NCI-H2227 (cell line): Measurements from ENCODE around the gene DAB1.

Experiments
- DNase-seq: peaks from one replicate; lab custom pipeline; 2025; ENCODE audit not compliant: unreplicated experiment; lab: John Stamatoyannopoulos, UW

Gene DAB1

DNA sequence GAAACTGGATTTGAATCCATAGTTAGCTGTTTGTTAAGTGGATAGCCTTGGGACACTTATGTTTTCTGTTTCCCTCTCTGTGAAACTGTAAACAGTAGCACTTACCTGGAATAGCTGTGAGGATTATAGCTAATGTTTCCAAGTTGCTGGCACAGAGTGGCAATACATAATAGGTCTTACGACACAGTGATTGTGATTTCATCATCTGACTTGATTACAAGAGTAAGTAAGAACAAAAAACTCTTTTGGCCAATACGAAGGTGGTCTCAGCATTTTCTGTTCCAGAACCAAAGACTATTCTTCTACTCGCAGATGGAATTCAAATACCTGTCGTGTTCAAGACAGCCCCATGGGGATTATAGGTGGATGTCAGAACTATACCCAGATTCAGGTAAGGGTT is 460.2 kb downstream of the DAB1 start:
- DNase-seq = no peak

DNA sequence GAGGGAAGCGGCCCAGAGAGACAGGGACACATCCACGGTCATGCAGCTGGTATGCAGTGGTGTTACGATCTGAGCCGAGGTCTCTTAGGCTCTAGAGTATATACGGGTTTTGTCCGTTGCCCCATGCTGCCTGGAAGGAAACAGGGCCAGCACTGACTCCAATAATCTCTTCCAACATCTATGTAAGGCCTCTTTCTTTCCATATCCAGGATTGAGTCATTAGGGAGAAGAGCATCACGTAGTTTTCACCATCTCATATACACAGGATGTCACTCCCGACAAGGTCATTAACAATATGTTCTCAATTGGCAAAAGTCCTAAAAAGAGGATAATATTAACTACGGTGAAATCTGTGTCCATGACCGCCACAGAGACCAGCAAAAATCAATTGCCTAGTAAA is 462.4 kb downstream of the DAB1 start:
- no peak for DNase-seq

DNA sequence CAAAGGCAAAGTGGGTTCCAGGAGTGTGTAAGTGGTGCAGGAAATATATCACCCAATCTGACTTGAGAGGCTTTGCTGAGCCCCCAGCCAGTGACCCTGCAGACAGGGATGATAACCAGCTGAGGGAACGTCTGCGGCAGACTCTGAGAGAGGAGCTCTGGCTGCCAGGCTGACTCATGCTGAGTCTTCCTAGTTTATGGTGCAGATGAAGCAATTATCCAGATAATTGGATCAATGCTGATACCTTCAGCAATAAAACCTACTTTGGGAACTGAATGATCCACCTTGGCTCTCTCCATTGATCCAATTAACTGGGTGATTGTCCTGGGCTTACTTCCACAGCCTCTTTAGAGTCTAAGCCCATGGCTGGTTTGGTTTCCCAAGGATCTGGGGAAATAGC is 465.3 kb downstream of the DAB1 start:
- DNase-seq = peak; percentile 20

DNA sequence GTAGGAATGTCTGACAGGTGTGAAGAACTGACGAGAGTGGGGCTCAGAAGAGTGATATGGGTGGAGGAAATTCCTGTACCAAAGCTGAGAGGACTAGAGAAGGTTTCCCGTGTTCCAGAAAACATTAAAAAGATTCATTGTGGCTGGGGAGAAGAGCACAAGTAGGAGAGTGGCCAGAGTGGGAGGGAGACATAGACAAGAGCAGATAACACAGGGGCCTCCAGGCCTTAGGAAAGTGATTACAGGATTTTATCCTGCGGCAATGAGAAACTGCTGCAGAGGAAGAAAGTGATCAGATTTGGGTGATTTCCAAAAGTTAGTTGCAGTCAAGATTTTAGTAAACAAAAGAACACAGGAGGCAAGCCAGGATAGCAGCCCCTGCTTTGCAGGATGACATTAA is 465.9 kb downstream of the DAB1 start:
- DNase-seq = no peak

DNA sequence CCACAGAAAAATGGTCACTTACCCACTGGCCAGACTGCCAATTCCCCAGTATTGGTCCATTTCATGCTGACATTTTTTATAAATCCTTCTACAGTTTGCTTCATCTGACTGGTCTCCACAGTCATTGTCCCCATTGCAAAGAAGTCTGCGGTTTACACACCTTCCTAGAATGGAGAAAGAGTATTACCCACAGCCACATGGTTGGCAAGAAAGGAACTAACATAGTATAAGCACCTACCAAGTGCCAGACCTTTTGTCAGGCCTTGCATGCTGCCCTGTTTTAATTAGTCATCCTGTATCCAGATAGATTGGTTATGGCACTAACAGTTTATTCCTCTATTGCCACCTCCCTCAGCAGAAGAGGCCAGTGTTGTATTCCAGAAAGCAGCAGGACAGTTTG is 469.2 kb downstream of the DAB1 start:
- DNase-seq = no peak

DNA sequence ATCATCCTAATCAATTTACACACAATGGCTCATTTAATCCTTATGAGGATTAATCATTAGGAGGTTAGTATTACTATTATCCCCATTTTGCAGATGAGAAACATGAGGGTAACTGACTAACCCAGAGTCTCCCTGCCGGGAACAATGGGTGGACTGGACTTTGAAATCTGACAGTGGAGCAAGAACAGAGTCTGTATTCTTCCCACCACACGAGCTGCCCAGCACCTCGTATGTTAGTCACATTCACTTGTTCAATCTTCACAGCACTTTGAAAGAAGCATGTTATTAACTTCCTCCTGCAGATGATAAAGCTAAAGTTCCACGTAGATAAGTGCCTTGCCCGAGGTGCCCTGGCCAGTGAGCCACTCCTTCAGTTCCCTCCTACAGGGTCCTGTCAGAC is 470.5 kb downstream of the DAB1 start:
- DNase-seq = no peak

DNA sequence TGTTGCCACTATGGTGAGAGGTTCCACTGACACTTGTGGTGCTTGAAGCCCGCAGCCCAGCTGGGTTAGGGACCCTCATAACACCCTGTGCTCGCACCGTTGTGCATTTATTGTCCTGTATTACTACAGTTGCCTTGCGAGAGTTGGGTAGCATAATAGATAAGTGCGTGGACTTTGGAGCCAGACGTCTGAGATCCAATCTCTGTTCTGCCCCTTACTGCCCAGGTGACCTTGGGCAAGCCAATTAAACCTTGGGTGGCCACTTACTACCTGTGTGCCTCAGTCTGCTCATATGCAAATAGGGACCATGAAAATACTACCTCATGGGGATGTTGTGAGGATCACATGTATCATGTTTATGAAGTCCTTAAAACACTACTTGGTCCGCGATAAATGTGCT is 471.4 kb downstream of the DAB1 start:
- DNase-seq = no peak

DNA sequence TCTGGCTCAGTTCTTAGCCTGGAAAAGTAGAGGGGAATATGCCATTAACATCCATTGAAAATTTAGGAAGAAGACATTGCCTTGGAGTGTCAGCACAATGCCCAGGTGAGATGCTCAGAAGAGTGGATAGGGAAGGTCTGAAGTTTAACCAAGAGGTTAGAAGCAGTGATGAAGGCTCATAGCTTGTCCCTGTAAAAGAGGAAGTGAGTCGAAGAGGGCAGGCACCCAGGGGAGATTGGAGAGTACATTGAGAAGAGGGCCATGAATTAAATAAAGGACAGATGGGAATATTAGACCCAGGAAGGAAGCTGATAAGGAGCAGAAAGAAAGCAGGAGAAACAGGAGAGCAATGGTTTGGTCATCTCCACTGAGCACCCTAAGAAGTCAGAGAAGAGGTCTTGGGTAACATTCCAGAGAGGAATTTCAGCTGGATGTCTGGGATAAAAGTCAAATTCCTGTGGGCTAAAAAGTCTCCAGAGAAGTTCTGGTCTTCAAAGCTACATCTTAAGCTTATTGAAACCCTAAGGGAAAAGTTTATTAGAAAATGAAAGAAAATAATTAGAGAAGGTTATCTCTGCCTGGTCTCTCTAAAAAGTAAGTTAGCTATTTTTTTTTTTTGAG is 475.3 kb downstream of the DAB1 start:
- DNase-seq = no peak
